LNCAP (cell line): ENCODE data around the gene WWOX.

Source experiments
- TF ChIP-seq, protein P1 (sequence below): fragments of 450-650 bp; IDR thresholded peaks from 2 replicates; pipeline ENCODE4 v1.5.1; 2017; ENCODE audit warnings: mild to moderate bottlenecking

The WWOX gene

DNA sequence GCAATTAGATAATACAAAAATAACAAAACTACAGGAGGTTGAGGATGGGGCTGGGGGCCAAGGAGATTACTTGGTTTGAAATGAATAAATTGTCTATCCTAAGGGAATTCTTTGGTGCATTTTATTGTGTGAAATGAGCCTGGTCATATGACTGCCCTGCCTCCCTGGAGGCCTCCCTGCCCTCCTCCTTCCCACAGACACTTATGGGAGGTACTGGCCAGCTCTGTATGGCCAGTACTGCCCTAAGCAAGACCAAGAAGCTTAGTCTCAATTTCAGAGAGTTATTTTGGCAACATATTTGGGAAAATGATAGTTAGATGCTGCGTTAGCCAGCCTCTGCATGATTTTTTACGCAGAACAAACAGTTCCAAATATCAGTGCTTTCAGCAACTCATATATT lies 511.9 kb downstream of the WWOX start:
- TF ChIP-seq, protein P1, sequence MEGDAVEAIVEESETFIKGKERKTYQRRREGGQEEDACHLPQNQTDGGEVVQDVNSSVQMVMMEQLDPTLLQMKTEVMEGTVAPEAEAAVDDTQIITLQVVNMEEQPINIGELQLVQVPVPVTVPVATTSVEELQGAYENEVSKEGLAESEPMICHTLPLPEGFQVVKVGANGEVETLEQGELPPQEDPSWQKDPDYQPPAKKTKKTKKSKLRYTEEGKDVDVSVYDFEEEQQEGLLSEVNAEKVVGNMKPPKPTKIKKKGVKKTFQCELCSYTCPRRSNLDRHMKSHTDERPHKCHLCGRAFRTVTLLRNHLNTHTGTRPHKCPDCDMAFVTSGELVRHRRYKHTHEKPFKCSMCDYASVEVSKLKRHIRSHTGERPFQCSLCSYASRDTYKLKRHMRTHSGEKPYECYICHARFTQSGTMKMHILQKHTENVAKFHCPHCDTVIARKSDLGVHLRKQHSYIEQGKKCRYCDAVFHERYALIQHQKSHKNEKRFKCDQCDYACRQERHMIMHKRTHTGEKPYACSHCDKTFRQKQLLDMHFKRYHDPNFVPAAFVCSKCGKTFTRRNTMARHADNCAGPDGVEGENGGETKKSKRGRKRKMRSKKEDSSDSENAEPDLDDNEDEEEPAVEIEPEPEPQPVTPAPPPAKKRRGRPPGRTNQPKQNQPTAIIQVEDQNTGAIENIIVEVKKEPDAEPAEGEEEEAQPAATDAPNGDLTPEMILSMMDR = no peak

DNA sequence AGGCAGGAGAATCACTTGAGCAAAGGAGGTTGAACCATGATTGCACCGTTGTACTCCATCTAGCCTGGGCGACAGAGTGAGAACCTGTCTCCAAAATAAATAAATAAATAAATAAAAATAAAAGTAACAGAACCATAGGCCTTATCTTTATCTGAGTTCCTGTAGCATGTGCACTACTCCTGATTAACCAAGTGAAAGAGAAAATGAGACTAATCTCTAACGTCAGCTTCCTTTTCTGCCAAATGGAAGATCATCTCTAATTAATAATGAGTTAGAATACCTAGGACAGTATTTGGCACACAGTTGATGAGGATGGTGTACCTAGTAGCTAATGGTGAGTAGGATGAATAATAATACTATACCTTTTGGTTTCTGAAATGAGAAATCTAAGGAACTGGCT lies 520.4 kb downstream of the WWOX start:
- TF ChIP-seq, protein P1 = no peak

DNA sequence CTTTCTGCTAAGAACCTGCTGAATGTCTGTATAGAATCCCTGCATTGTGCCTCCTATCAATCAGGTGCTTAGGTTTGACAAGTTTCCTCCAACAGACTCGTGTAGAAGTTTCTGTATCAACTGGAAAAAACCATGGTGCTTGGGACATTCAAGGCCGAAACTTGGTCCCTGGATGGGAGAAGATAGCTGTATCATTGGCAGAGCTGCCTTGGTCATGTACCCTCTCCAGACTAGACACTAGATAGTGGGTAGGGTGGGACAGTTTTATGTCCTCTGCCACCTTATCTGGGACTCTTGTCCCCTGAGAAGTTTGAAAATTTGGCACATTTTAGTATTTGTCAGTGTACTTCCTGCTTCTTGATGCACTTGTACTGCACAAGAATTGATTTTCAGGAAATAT lies 520.8 kb downstream of the WWOX start:
- TF ChIP-seq, protein P1 = no peak

DNA sequence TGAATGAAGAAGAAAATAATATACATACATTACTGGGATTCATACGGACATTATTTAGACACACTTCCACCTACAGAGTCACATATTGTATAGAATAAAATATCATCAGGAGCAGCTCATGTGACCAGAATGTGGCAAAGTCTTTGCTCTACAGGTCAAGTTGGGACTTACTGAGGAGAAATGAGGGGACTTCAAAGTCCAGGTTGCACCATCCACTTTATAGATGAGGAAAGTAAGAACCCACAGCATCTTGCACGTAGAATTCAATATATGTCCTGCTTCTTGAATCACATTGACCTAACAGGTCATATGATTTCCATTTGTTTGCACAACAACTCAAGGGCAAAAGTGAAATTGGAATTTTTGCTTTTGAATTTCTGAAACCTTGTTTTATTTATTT lies 524.3 kb downstream of the WWOX start:
- TF ChIP-seq, protein P1 = no peak

DNA sequence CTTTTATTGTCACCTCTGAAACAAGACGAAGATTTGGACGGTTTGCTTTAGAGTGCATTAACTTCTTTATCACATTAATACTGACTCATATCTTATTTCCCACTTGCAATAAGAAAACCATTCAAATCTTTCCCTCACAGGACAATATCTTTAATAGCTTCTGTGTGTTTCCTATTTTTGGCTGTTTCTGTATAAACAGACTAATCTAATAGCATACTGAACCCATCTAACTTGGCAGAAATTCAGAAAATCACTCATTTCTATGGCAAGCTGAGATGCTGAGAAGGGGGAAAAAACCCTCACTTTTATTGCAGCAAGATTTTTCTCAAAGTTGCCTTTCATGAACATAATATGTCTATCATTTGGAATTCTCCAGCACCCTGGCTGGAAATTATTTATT lies 524.9 kb downstream of the WWOX start:
- TF ChIP-seq, protein P1 = no peak

DNA sequence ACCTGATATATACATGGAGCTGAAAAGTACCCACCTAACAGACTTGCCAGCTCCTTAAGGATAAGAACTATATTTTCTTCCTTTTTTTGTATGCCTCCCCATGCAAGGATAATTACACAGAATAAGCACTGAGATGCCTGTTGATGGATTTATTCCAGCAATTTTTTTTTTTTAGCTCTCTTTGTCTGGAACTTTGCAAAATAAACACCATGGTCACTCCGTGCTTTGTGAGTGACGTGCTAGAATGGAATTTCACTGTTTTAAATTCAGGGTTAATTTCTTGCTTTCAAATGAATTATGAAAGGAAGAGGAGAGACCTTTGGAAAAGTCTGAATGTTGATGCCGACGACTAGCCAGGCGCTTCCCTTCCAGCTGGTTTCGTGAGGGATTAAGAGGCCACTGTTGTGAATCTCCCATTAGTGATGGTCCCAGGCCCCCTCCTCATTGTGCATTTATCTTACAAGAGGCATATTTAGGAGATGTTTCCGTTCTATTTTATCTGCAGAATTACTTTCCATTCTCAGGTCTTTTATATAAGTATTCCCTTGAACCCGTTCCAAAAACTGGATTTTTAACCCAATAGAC lies 529.1 kb downstream of the WWOX start:
- TF ChIP-seq, protein P1 = no peak

DNA sequence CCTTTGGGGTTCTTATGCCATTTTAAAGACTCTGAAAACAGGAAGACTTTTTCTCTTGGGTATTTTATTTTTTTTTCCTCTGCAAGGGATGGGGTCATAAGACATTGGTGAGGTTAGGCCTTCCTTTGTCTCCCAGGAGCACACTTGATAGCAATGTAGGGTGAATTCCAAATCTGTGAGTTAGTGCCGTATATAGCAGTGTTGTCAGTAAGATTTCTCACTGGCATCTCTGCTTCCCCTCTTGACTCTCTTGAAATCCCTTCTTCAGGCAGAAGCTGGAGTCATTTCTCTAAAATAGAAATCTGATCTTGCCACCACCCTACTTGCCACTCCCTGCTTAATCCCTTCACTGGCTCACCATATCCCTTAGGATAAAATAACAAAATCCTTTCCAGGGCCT lies 529.7 kb downstream of the WWOX start:
- TF ChIP-seq, protein P1 = no peak

DNA sequence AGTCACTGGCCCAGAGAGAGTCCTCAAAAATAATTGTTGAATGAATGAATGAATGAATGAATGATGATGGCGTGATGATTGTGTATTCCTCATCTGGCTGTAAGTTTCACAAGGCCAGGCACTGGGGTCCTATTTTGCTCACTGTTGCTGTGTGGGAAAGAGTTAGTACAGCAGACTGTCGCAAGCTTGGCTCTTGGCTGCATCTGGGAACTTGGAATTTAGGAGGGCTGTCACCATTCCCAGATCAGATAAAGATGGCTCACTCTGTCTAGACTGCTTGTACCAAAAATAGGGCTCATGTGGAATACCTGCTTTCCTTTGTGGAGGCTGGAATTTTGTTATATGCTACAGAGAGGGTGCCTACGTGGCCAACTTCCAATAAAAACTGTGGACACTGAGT lies 530.6 kb downstream of the WWOX start:
- TF ChIP-seq, protein P1 = no peak
